K562 (cell line): ENCODE measurements around the gene DNER.

ENCODE experiments used
- CBX5 ChIP-seq: IDR thresholded peaks from 2 replicates; pipeline ENCODE4 v1.6.1; 2014; ENCODE audit warnings: low read depth, borderline replicate concordance
- CEBPG ChIP-seq, 3 experiments: fragments of 200-800 bp in 1 of 3; sonication (Bioruptor generic) in 1 of 3; sonication (generic) in 1 of 3; formaldehyde crosslinking in 1 of 3; IDR thresholded peaks in 2 of 3; conservative IDR thresholded peaks in 1 of 3; 2 replicates each; pipeline versions ENCODE4 v1.6.1 to v1.8.0; 2016 to 2022; ENCODE audit warnings: missing compliant biosample characterization in 2 of 3, missing genetic modification characterization in 2 of 3, mild to moderate bottlenecking in 1 of 3, missing genetic modification reagents in 1 of 3
- LCOR ChIP-seq: sonication (generic); formaldehyde crosslinking; IDR thresholded peaks from 2 replicates; pipeline ENCODE4 v1.8.0; 2022; ENCODE audit warnings: mild to moderate bottlenecking, missing genetic modification reagents
- MEIS2 ChIP-seq: fragments of 450-650 bp; IDR thresholded peaks from 2 replicates; pipeline ENCODE4 v1.6.1; 2014; ENCODE audit warnings: mild to moderate bottlenecking; ENCODE audit not compliant: partially characterized antibody
- POLR2AphosphoS5 ChIP-seq: IDR thresholded peaks from 2 replicates; pipeline ENCODE4 v1.6.1; 2011; ENCODE audit warnings: mild to moderate bottlenecking, low read depth, low read length, moderate library complexity; ENCODE audit not compliant: control insufficient read depth, insufficient read depth
- RBFOX2 ChIP-seq: fragments of 200-400 bp; formaldehyde crosslinking; IDR thresholded peaks from 2 replicates; pipeline ENCODE4 v1.6.1; 2017; ENCODE audit warnings: low read depth, mild to moderate bottlenecking, low read length, moderate library complexity
- SP1 ChIP-seq: sonication (generic); formaldehyde crosslinking; IDR thresholded peaks from 2 replicates; pipeline ENCODE4 v1.8.1; 2022; ENCODE audit warnings: mild to moderate bottlenecking, missing genetic modification reagents
- SP2 ChIP-seq: IDR thresholded peaks from 2 replicates; pipeline ENCODE4 v1.6.1; 2011; ENCODE audit warnings: mild to moderate bottlenecking, low read depth, low read length, moderate library complexity; ENCODE audit not compliant: poor library complexity, severe bottlenecking; ENCODE audit errors: extremely low read depth
- SRF ChIP-seq, 2 experiments: fragments of 250-450, 450-650 bp in 1 of 2; sonication (Bioruptor Pico) in 1 of 2; sonication (generic) in 1 of 2; formaldehyde crosslinking; IDR thresholded peaks; 2 replicates each; pipeline versions ENCODE4 v1.5.0 to v1.5.1; 2020 to 2022; ENCODE audit warnings: mild to moderate bottlenecking in 1 of 2, missing genetic modification reagents in 1 of 2
- TCF7L2 ChIP-seq: fragments of 150-350 bp; IDR thresholded peaks from 2 replicates; pipeline ENCODE4 v1.6.1; 2016; ENCODE audit warnings: low read depth, mild to moderate bottlenecking, low read length, moderate library complexity
- ZNF316 ChIP-seq: fragments of 450-650 bp; IDR thresholded peaks from 2 replicates; pipeline ENCODE4 v1.6.1; 2016
- TF ChIP-seq, protein P1 (sequence below): sonication (generic); formaldehyde crosslinking; IDR thresholded peaks from 2 replicates; pipeline ENCODE4 v1.9.0; 2022; ENCODE audit warnings: mild to moderate bottlenecking, missing genetic modification reagents
- TF ChIP-seq, protein P2 (sequence below), 3 experiments: IDR thresholded peaks in 2 of 3; conservative IDR thresholded peaks in 1 of 3; 2 replicates each; pipeline ENCODE4 v1.5.1; 2011 to 2012; ENCODE audit warnings: low read length in 3 of 3, mild to moderate bottlenecking in 3 of 3, control low read depth in 2 of 3, improper control_type of control experiment in 1 of 3, inconsistent platforms in 1 of 3, low read depth in 1 of 3, mixed read lengths in 1 of 3, moderate library complexity in 1 of 3; ENCODE audit not compliant: insufficient read depth in 2 of 3

DNA sequence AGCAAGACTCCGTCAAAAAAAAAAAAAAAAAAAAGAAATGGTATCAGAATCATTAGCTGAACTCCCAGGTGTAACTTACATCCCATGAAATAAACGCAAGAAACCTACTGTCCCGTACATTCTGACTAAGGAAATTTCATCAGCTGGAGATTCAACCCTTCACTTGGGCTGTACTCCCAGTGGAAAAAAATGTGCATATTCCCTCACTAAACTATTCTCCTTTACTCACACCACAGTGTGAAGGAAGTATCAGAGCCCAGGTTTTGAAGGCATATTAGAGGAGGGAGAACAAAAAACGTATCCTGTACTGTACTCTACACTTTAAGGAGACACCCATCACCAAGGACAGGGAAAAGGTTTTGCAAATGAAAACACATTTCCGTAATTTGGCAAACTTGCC, 64.3 kb downstream of the DNER start:
- no peak for TF ChIP-seq TCF7L2
- TF ChIP-seq, protein P1, sequence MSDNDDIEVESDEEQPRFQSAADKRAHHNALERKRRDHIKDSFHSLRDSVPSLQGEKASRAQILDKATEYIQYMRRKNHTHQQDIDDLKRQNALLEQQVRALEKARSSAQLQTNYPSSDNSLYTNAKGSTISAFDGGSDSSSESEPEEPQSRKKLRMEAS (CRISPR knock-in tag), result no peak
- no peak for TF ChIP-seq LCOR (CRISPR knock-in tag)
- TF ChIP-seq ZNF316, result no peak
- TF ChIP-seq POLR2AphosphoS5, result no peak
- no peak for TF ChIP-seq SP1 (CRISPR knock-in tag)
- TF ChIP-seq SP2, result no peak
- TF ChIP-seq MEIS2, result no peak
- no peak for TF ChIP-seq SRF (CRISPR knock-in tag; IDR thresholded peaks at IDR 0.05)
- TF ChIP-seq RBFOX2, result no peak
- TF ChIP-seq CBX5, result no peak
- TF ChIP-seq CEBPG (CRISPR knock-in tag; IDR thresholded peaks at IDR 0.05), result no peak
- TF ChIP-seq CEBPG (tag; conservative IDR thresholded peaks at IDR 0.05 in 1 of 2, IDR thresholded peaks at IDR 0.05 in 1 of 2), result no peak
- TF ChIP-seq, protein P2, sequence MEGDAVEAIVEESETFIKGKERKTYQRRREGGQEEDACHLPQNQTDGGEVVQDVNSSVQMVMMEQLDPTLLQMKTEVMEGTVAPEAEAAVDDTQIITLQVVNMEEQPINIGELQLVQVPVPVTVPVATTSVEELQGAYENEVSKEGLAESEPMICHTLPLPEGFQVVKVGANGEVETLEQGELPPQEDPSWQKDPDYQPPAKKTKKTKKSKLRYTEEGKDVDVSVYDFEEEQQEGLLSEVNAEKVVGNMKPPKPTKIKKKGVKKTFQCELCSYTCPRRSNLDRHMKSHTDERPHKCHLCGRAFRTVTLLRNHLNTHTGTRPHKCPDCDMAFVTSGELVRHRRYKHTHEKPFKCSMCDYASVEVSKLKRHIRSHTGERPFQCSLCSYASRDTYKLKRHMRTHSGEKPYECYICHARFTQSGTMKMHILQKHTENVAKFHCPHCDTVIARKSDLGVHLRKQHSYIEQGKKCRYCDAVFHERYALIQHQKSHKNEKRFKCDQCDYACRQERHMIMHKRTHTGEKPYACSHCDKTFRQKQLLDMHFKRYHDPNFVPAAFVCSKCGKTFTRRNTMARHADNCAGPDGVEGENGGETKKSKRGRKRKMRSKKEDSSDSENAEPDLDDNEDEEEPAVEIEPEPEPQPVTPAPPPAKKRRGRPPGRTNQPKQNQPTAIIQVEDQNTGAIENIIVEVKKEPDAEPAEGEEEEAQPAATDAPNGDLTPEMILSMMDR (IDR thresholded peaks at IDR 0.05 in 2 of 3, conservative IDR thresholded peaks at IDR 0.05 in 1 of 3; ENCODE audit: insufficient read depth in 2 of 3, low read depth in 1 of 3, low read length in 3 of 3), result no peak
